T-cell (primary cell): Measurements from ENCODE around the gene VPS11. TPM values are rescaled to one million over a fixed set of nuclear protein-coding genes. Genes with fewer than 3 reads are reported as not detected.
A peak's percentile ranks its signal among the peaks of the same experiment; 100 is the strongest.

ENCODE experiments used
- ATAC-seq, 4 experiments: fragments of 200-7000 bp in 3 of 4; fragments of 150-1000 bp in 1 of 4; cut with Tn5 transposase; replicated peaks in 1 of 4; 1 replicate in 3 of 4; 2 replicates in 1 of 4; pipeline ENCODE4 v1.10.0; 2021; ENCODE audit warnings: moderate library complexity in 3 of 4, mild to moderate bottlenecking in 2 of 4, moderate number of reproducible peaks in 1 of 4
- CTCF ChIA-PET, 2 donors: fragments of 300-600 bp; sonication (Branson Sonifier 250); formaldehyde crosslinking; loops; one replicate each; lab custom pipeline; 2022; ENCODE audit warnings: antibody characterized with exemption in 2 of 2; lab: Charles Lee
- POLR2A ChIA-PET, 2 donors: fragments of 300-600 bp; sonication (Branson Sonifier 250); formaldehyde crosslinking; loops; one replicate each; lab custom pipeline; 2022; ENCODE audit warnings: antibody characterized with exemption in 2 of 2; lab: Charles Lee
- DNase-seq, 35 experiments: peaks; one replicate each; pipeline versions ENCODE4 v3.0.0 to v3.0.0-alpha.2; 2013 to 2023
- H3K27ac ChIP-seq: one replicate; pipeline ENCODE4 v1.5.1; 2013; ENCODE audit warnings: low read length
- H3K27me3 ChIP-seq, 2 experiments: replicated peaks in 1 of 2; 1 replicate in 1 of 2; 2 replicates in 1 of 2; pipeline versions ENCODE4 v1.6.1 to v1.7.0; 2013; ENCODE audit warnings: low read length in 1 of 2, mixed read lengths in 1 of 2; ENCODE audit not compliant: control insufficient read depth in 2 of 2, insufficient read depth in 2 of 2; ENCODE audit errors: extremely low read depth in 1 of 2
- H3K36me3 ChIP-seq, 2 donors: 1 replicate in 1 of 2; 2 replicates in 1 of 2; pipeline versions ENCODE4 v1.6.1 to v1.7.0; 2013; ENCODE audit warnings: low read length in 1 of 2; ENCODE audit not compliant: control insufficient read depth in 2 of 2, insufficient read depth in 1 of 2; ENCODE audit errors: extremely low read depth in 1 of 2
- H3K4me1 ChIP-seq, 2 experiments: 1 replicate in 1 of 2; 2 replicates in 1 of 2; pipeline versions ENCODE4 v1.6.1 to v1.7.0; 2013; ENCODE audit warnings: low read length in 2 of 2, mixed read lengths in 1 of 2; ENCODE audit not compliant: insufficient read depth in 2 of 2, control insufficient read depth in 1 of 2; ENCODE audit errors: extremely low read depth in 1 of 2
- H3K4me3 ChIP-seq, 2 donors: 1 replicate in 1 of 2; 2 replicates in 1 of 2; pipeline versions ENCODE4 v1.5.1 to v1.7.0; 2013; ENCODE audit warnings: mild to moderate bottlenecking in 2 of 2, low read length in 1 of 2, moderate library complexity in 1 of 2; ENCODE audit not compliant: control insufficient read depth in 1 of 2; ENCODE audit errors: extremely low read depth in 1 of 2
- H3K9me3 ChIP-seq: 2 replicates; pipeline ENCODE4 v1.7.0; 2013
- H3K27ac Mint-ChIP-seq, 2 donors: one replicate each; pipeline ENCODE4 v1.8.0; 2020 to 2021; ENCODE audit warnings: mild to moderate bottlenecking in 2 of 2, mixed read lengths in 2 of 2
- H3K27me3 Mint-ChIP-seq, 2 donors: one replicate each; pipeline ENCODE4 v1.8.0; 2021 to 2022; ENCODE audit warnings: mixed read lengths in 2 of 2
- H3K36me3 Mint-ChIP-seq: one replicate; pipeline ENCODE4 v1.8.0; 2021; ENCODE audit warnings: mixed read lengths
- H3K4me1 Mint-ChIP-seq, 3 donors: one replicate each; pipeline ENCODE4 v1.8.0; 2020 to 2022; ENCODE audit warnings: mixed read lengths in 3 of 3, mild to moderate bottlenecking in 1 of 3
- H3K4me3 Mint-ChIP-seq, 3 donors: one replicate each; pipeline ENCODE4 v1.8.0; 2020 to 2022; ENCODE audit warnings: mild to moderate bottlenecking in 3 of 3, mixed read lengths in 3 of 3, moderate library complexity in 3 of 3
- H3K9me3 Mint-ChIP-seq, 3 donors: one replicate each; pipeline ENCODE4 v1.8.0; 2020 to 2022; ENCODE audit warnings: mixed read lengths in 3 of 3
- WGBS: methylation state at CpG from one replicate; pipeline ENCODE4 v1.1.5; 2013; ENCODE audit warnings: missing lambda C conversion rate; ENCODE audit not compliant: insufficient coverage; 5-methylcytosine and 5-hydroxymethylcytosine counted together
- total RNA-seq, 35 experiments: library from RNA in 6 of 35; stranded (reverse) in 6 of 35; fragments of 120-200 nt in 1 of 35; gene quantifications; one replicate each; pipeline versions ENCODE4 v1.2.1 to v1.2.4 and lab custom pipeline; 2013 to 2026

Gene VPS11
- total RNA-seq, 5 donors from 2014 or later (not counting 1 experiment from before 2014, with no cell fraction given): 59.5 to 69.8 (median 62.6) TPM

- Histone ChIP-seq H3K4me1 (peaks cover 0 to 34% of the 10 kb centered on the region in 2 experiments), H3K4me3 (no peak overlapping the region), H3K27ac (peak overlapping the region; percentile 72), H3K36me3 (peaks cover 5 to 30% of the 10 kb centered on the region in 2 donors), H3K27me3 (no peaks in the 10 kb centered on the region), H3K9me3 (no peaks in the 10 kb centered on the region)
- DNase-seq (no peak), ATAC-seq (no peak)
- Mint-ChIP-seq H3K27me3 (no peaks in the 10 kb centered on the region), H3K4me3 (peak overlapping the region; percentile 72 to 87 (median 78)), H3K9me3 (no peaks in the 10 kb centered on the region), H3K27ac (peak overlapping the region; percentile 57 to 84), H3K36me3 (peaks cover 16% of the 10 kb centered on the region), H3K4me1 (peaks cover 19 to 37% (median 31%) of the 10 kb centered on the region in 3 donors)
- CTCF ChIA-PET: no interaction called here
- 93% methylated on average over 9 of the region's 9 CpGs for WGBS
- POLR2A ChIA-PET: no interaction called here
Observed at GRCh38 chr11:119028346-119029068, 39.1 kb upstream of the VPS11 start.

GRCh38 chr11:119029069-119029339, 38.6 kb upstream of the VPS11 start:
- H3K36me3 ChIP-seq: peaks cover 5 to 25% of the 10 kb centered on the region in 2 donors
- peaks cover 0 to 34% of the 10 kb centered on the region in 2 experiments for H3K4me1 ChIP-seq
- POLR2A ChIA-PET: interaction anchor here in 1 of 2 donors (0.6 kb wide), 1 partner anchor 11 kb away, joined by 3 read pairs; no protein-coding TSS in a partner anchor
- Mint-ChIP-seq H3K27ac (peak overlapping the region; percentile 57 to 84), H3K36me3 (peaks cover 14% of the 10 kb centered on the region), H3K4me3 (peak overlapping the region; percentile 72 to 87 (median 78)), H3K4me1 (peaks cover 15 to 32% (median 26%) of the 10 kb centered on the region in 3 donors), H3K27me3 (no peaks in the 10 kb centered on the region), H3K9me3 (no peaks in the 10 kb centered on the region)
- DNase-seq (no peak), ATAC-seq (no peak)
- no peak overlapping the region for H3K4me3 ChIP-seq
- H3K27me3 ChIP-seq: no peaks in the 10 kb centered on the region
- CTCF ChIA-PET: no interaction called here
- no peaks in the 10 kb centered on the region for H3K9me3 ChIP-seq
- H3K27ac ChIP-seq: peak overlapping the region; percentile 72
- 67% methylated on average over 1 of the region's 1 CpG for WGBS

DNA sequence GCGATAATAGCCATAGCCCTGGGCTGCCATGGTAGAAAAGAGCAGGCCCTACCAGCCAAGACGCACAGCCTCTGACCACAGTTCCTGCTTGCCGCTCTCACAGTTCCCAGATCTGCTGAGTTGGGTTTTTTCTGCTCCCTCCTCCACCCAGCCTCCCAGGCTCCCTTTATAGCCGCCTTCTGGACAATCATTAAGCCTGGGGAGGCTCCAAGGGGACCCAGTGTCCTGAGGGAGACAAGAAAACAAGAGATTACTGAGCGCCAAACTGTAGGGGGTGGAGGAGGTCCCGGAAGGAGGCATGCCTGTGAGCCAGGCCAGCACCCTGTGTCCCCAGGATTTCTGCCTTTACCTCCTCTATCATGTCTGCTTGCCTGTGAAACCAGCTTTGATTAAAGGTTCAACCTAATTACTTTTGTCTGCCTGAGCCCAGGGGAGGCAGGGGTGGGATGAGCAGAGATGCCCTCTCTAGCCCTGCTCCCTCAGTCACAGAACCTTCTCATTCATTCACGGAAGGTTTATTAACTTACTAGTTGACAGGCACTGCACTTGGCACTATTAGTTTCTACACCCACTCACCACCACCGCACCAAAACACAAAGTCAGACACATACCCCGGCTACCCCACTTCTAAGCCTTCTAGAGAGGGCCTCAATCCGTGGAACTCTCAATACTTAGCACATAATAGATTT, 38.1 kb upstream of the VPS11 start:
- Mint-ChIP-seq H3K27me3 (no peaks in the 10 kb centered on the region), H3K4me3 (peak overlapping the region; percentile 72 to 87 (median 78)), H3K9me3 (no peaks in the 10 kb centered on the region), H3K4me1 (peaks cover 15 to 28% (median 22%) of the 10 kb centered on the region in 3 donors), H3K27ac (peak overlapping the region; percentile 57 to 84), H3K36me3 (peaks cover 11% of the 10 kb centered on the region)
- POLR2A ChIA-PET: interaction anchor here in 1 of 2 donors (0.6 kb wide), 1 partner anchor 11 kb away, joined by 3 read pairs; no protein-coding TSS in a partner anchor
- Histone ChIP-seq H3K27ac (peak overlapping the region; percentile 72), H3K4me1 (peaks cover 0 to 32% of the 10 kb centered on the region in 2 experiments), H3K36me3 (peaks cover 5 to 20% of the 10 kb centered on the region in 2 donors), H3K4me3 (peak overlapping the region; percentile 72 to 97), H3K9me3 (no peaks in the 10 kb centered on the region), H3K27me3 (no peaks in the 10 kb centered on the region)
- CTCF ChIA-PET: interaction anchor here in 1 of 2 donors (0.8 kb wide), 1 partner anchor 260 kb away, joined by 4 read pairs; no protein-coding TSS in a partner anchor
- 31% methylated on average over 7 of the region's 10 CpGs for WGBS
- DNase-seq: peak in 2 of 35 experiments; percentile 18 to 22
- no peak for ATAC-seq

DNA sequence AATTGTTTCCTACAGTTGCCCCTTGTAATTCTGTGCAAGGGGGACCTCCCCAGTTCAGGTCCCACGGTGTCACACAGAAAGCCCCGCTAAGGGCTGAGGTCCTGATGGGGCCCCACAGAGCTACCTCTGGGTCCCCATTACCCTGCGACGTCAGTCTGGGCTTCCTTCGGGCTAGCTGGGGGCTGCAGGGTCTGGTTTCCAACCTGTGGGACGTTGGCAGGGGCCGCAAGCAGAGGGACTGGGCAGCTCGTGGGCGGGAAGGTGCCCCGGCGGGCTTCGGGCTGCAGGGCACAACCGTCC, 37.6 kb upstream of the VPS11 start:
- Histone ChIP-seq H3K4me3 (peak overlapping the region; percentile 72 to 97), H3K9me3 (no peaks in the 10 kb centered on the region), H3K27me3 (no peaks in the 10 kb centered on the region), H3K4me1 (peaks cover 0 to 28% of the 10 kb centered on the region in 2 experiments), H3K36me3 (peaks cover 4 to 15% of the 10 kb centered on the region in 2 donors), H3K27ac (peak overlapping the region; percentile 72)
- WGBS: 3% methylated on average over 13 of the region's 13 CpGs
- Mint-ChIP-seq H3K9me3 (no peaks in the 10 kb centered on the region), H3K4me3 (peak overlapping the region; percentile 72 to 87 (median 78)), H3K27ac (peak overlapping the region; percentile 57 to 84), H3K36me3 (peaks cover 6% of the 10 kb centered on the region), H3K4me1 (peaks cover 15 to 24% (median 18%) of the 10 kb centered on the region in 3 donors), H3K27me3 (no peaks in the 10 kb centered on the region)
- no peak for DNase-seq
- ChIA-PET CTCF (interaction anchor here in 1 of 2 donors (0.8 to 1.0 kb wide), 2 partner anchors 54 to 260 kb away, joined by 3 to 4 read pairs; partner anchors contain the start of gene HMBS), POLR2A (interaction anchor here in 1 of 2 donors (1.3 kb wide), 1 partner anchor 12 kb away, joined by 5 read pairs; the partner anchor contains the start of genes RPS25 and TRAPPC4)
- peak in 1 of 4 experiments; percentile 1 for ATAC-seq

DNA sequence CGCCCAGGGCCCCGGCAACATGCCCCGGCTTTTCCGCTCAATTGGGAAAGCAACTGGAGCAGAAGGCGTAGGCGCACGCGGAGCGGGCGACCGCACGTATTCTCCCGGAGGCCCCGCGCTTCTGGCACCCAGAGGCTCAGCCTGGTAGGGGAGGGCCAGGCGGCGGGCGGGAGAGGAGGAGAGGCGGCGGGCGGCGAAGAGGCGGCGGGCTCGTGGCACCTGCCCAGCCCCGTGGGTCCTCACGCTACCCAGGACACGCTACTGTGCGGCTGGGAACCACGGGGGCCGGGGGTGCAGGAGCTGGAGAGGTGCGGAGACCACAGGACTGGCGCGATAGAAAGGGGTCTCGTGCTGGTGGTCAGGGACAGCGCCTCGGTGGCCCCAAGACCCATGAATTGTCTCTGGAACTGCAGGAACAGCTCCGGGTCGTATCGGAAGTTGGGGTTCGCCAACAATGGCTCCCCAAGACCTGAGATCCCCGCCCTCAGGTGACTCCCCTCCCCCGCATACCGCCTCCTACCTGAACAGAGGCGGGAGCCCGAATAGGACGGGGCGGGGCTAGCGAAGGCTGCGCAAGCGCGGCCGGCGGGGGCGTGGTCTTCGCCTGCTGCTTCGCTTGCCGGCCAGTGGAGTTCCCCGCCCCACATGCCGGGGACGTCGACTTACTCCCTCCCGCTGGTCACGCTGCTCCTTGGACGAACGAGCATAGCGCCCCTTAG, 37.1 kb upstream of the VPS11 start, which contains the start of gene SLC37A4:
Gene SLC37A4 (minus strand): TSS at position 549 of the 719 bp plus-strand sequence.
- Mint-ChIP-seq H3K9me3 (no peaks in the 10 kb centered on the region), H3K27ac (peak within 1 kb of the TSS; percentile 75 to 91), H3K4me3 (peak within 1 kb of the TSS; percentile 72 to 87 (median 78)), H3K27me3 (no peaks in the 10 kb centered on the region), H3K4me1 (peaks cover 15 to 22% (median 17%) of the 10 kb centered on the region in 3 donors), H3K36me3 (peaks cover 1% of the 10 kb centered on the region)
- H3K27me3 ChIP-seq: no peaks in the 10 kb centered on the region
- no peaks in the 10 kb centered on the region for H3K9me3 ChIP-seq
- ATAC-seq: peak; percentile 89 to 96 (median 92)
- WGBS: under 1% methylated on average over 67 of the region's 67 CpGs
- POLR2A ChIA-PET: interaction anchor here in 1 of 2 donors (0.6 to 1.3 kb wide), 3 partner anchors 12 to 256 kb away, joined by 3 to 6 read pairs (median 5); partner anchors contain the start of genes RPS25 and TRAPPC4
- peak; percentile 94 to 100 (median 97) for DNase-seq
- CTCF ChIA-PET: interaction anchor here (0.8 to 1.3 kb wide), 6 partner anchors 15 to 261 kb away, joined by 3 to 6 read pairs (median 4); partner anchors contain the start of genes HMBS (in 1 of the 2) and VPS11 (in 1 of the 2)
- H3K36me3 ChIP-seq: peaks cover 0 to 10% of the 10 kb centered on the region in 2 donors
- peaks cover 0 to 28% of the 10 kb centered on the region in 2 experiments for H3K4me1 ChIP-seq
- H3K4me3 ChIP-seq: peak within 1 kb of the TSS; percentile 72 to 97
- peak within 1 kb of the TSS; percentile 72 for H3K27ac ChIP-seq
